ENCODE data around the gene CTU2. TPM values are rescaled to one million over a fixed set of nuclear protein-coding genes. Genes with fewer than 3 reads are reported as not detected.

CTU2 gene
- total and polyA plus RNA-seq, 9 of the 15 experiments (the other 6 are each of a cell fraction or from before 2014, with no cell fraction given) = 1.3 to 105 (median 23.2) TPM

GRCh38 chr16:88727871-88728270, 21.6 kb downstream of the CTU2 start:
- in situ Hi-C loops (cut with MboI) = no loop called here

More at GRCh38 chr16:88727871-88728270, 21.6 kb downstream of the CTU2 start:
- CTCF ChIA-PET (ENCODE audit: low intra/inter-chr PET ratio) = no interaction called here
- 87% methylated on average over 20 of the region's 20 CpGs for WGBS (ENCODE audit: insufficient coverage, low coverage, missing lambda C conversion rate)
- no TSS peak for BruUV-seq (replicated peaks)
- peaks cover 86% of the 10 kb centered on the region; the same call in 2 of the 3 replicates for H3K36me3 ChIP-seq (ENCODE audit: control insufficient read depth, insufficient read depth, low read length)
- H3K9me1 ChIP-seq (ENCODE audit: control insufficient read depth, insufficient read depth, low read length) = no peaks in the 10 kb centered on the region
- no peaks in the 10 kb centered on the region for H3K79me2 ChIP-seq (ENCODE audit: control insufficient read depth, insufficient read depth, low read length)
- no peak overlapping the region for H3K4me2 ChIP-seq (ENCODE audit: insufficient read depth, low read length)
- intact Hi-C loops (cut with micrococcal nuclease) = no loop called here
- FAIRE-seq = no peak
- H3K4me3 ChIP-seq = no peak overlapping the region
- POLR2A ChIA-PET = no interaction called here
- DNase-seq (ENCODE audit: extremely low read depth in 1 of 4, low spot score in 3 of 4) = no peak
- no peaks in the 10 kb centered on the region; the same call in 1 of the 2 replicates for H4K20me1 ChIP-seq (replicated peaks; ENCODE audit: control insufficient read depth, insufficient read depth, low read length)
- H3K9me3 ChIP-seq (replicated peaks; ENCODE audit: control insufficient read depth, insufficient read depth, low read depth, low read length) = no peaks in the 10 kb centered on the region
- no peak overlapping the region for H3K27ac ChIP-seq (ENCODE audit: extremely low read depth, low read depth, low read length)
- TF ChIP-seq RBM22 (IDR thresholded peaks at IDR 0.05; ENCODE audit: low read depth, low read length, poor library complexity, severe bottlenecking) (peak; percentile 39), TFE3 (CRISPR knock-in tag; IDR thresholded peaks at IDR 0.05) (no peak), ZNF316 (IDR thresholded peaks at IDR 0.05) (peak; percentile 35)
- H3K9ac ChIP-seq (ENCODE audit: insufficient read depth in 1 of 2, low read depth in 2 of 2, low read length in 2 of 2) = peak overlapping the region in 1 of 2 experiments; percentile 14; a peak in 1 of 4 replicates
- no peak for ATAC-seq
- no peak overlapping the region for H2AFZ ChIP-seq (ENCODE audit: low read depth, low read length)
- H3K4me1 ChIP-seq (replicated peaks in 1 of 2; ENCODE audit: control insufficient read depth in 2 of 2, insufficient read depth in 2 of 2, low read length in 2 of 2) = peaks cover 0 to 58% of the 10 kb centered on the region in 2 experiments; a peak in 2 of 5 replicates
- H3K27me3 ChIP-seq (ENCODE audit: control insufficient read depth in 2 of 2, insufficient read depth in 2 of 2, low read length in 2 of 2) = no peaks in the 10 kb centered on the region
